Aorta (tissue), 5 donors: ENCODE results near the gene EIF4E2. TPM values are rescaled to one million over a fixed set of nuclear protein-coding genes. Genes with fewer than 3 reads are reported as not detected.
"Not testable (repeated sequence)": the region's sequence is repeated elsewhere in the genome, so short reads cannot be mapped to it uniquely, and the experiment has no call there.

Source experiments
- ATAC-seq: fragments of 200-7000 bp; cut with Tn5 transposase; one replicate; pipeline ENCODE4 v1.9.1; 2022; ENCODE audit warnings: moderate library complexity; ENCODE audit not compliant: low FRiP score
- DNase-seq, 2 donors: peaks; one replicate each; pipeline ENCODE4 v3.0.0-alpha.2; 2020
- H3K27ac ChIP-seq, 2 donors: one replicate each; pipeline ENCODE4 v1.5.1; 2013; ENCODE audit warnings: low read length in 2 of 2, mild to moderate bottlenecking in 2 of 2, moderate library complexity in 2 of 2, control low read depth in 1 of 2, inconsistent platforms in 1 of 2, low read depth in 1 of 2
- H3K27me3 ChIP-seq, 2 donors: one replicate each; pipeline ENCODE4 v1.6.1; 2013; ENCODE audit warnings: control low read depth in 1 of 2, low read length in 1 of 2, mild to moderate bottlenecking in 1 of 2, moderate library complexity in 1 of 2; ENCODE audit not compliant: insufficient read depth in 2 of 2, control insufficient read depth in 1 of 2
- H3K36me3 ChIP-seq, 2 donors: one replicate each; pipeline ENCODE4 v1.6.1; 2013; ENCODE audit warnings: control low read depth in 1 of 2, low read length in 1 of 2, mild to moderate bottlenecking in 1 of 2; ENCODE audit not compliant: insufficient read depth in 2 of 2, control insufficient read depth in 1 of 2
- H3K4me1 ChIP-seq, 2 donors: one replicate each; pipeline ENCODE4 v1.6.1; 2013; ENCODE audit warnings: low read length in 2 of 2, control low read depth in 1 of 2, mild to moderate bottlenecking in 1 of 2, moderate library complexity in 1 of 2; ENCODE audit not compliant: insufficient read depth in 2 of 2, control insufficient read depth in 1 of 2
- H3K4me3 ChIP-seq, 2 donors: one replicate each; pipeline ENCODE4 v1.5.1; 2013; ENCODE audit warnings: low read length in 2 of 2, control low read depth in 1 of 2, mild to moderate bottlenecking in 1 of 2
- H3K9me3 ChIP-seq: one replicate; pipeline ENCODE4 v1.6.1; 2013; ENCODE audit warnings: mild to moderate bottlenecking, low read length; ENCODE audit not compliant: control insufficient read depth
- WGBS, 2 donors: extraction: QIAGEN DNeasy Blood & Tissue Kit; methylation state at CpG; one replicate each; pipeline ENCODE4 v1.1.7; 2013; 5-methylcytosine and 5-hydroxymethylcytosine counted together
- intact Hi-C, 2 donors: fragments of 100-400 bp; cut with DNase I; formaldehyde crosslinking; loops; one replicate each; pipeline versions ENCODE4 v1.14.2 to v1.15.0; 2022
- polyA plus RNA-seq, 2 donors: library from polyadenylated mRNA; stranded (reverse); fragments of 200-250 nt; gene quantifications; one replicate each; pipeline ENCODE4 v1.2.3, GENCODE V29; 2013
- total RNA-seq, 2 donors: library from RNA; stranded (reverse); fragmentation: NEBNext Ultra II Directional; extraction: Animal tissue kit (Norgen Biotek cat#: 25700); gene quantifications; one replicate each; pipeline ENCODE4 v1.2.1, GENCODE V29; 2021
- donor health status: healthy with polysubstance abuse.
- donor health status: Bipolar disorder and iron deficiency.
- donor health status: DM: no; HTN: no; CAD: no.
- donor health status: DM: no; HTN: no; CAD: no.
- donor health status: DM: yes; HTN: yes; CAD: no.

The EIF4E2 gene
- total and polyA plus RNA-seq, 4 donors: 43.9 to 60.7 (median 55.1) TPM

DNA sequence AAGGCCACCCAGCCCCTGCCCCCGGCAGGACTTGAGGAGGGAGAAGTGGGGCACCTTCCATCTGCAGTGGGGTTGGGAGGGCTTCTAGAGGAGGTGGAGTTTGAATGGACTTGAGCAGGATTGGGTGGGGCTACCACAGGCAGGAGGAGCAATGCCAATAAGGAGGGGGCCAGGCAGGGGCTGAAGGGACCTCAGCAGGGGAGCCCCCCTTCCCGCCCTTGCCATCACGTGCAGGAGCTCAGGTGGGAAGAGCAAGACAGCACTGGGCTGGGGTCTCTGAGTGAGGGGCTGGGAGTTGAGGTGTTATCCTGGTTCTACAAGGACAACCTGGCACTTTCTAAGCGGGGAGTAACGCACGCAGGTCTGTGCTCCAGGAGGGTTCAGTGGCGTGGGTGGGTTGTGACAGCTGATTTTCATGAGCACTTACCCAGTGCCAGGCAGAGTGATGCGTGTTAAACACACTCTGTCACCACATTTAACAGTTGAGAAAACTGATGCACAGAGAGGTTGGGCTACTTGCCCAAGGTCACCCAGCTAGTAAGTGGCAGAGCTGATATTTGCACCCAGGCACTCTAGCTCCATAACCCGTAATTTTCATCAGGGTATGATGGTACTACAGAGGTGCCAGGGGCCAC, 19.7 kb upstream of the EIF4E2 start:
- no peak overlapping the region for H3K4me3 ChIP-seq
- H3K4me1 ChIP-seq: no peaks in the 10 kb centered on the region
- no peak overlapping the region for H3K27ac ChIP-seq
- WGBS, 2 donors: 83 to 85% methylated on average over 9 of the region's 9 CpGs
- H3K36me3 ChIP-seq: no peaks in the 10 kb centered on the region
- DNase-seq (peak; percentile 20 to 38), ATAC-seq (no peak)
- intact Hi-C loops: no loop called here
- no peaks in the 10 kb centered on the region for H3K9me3 ChIP-seq
- no peaks in the 10 kb centered on the region for H3K27me3 ChIP-seq

DNA sequence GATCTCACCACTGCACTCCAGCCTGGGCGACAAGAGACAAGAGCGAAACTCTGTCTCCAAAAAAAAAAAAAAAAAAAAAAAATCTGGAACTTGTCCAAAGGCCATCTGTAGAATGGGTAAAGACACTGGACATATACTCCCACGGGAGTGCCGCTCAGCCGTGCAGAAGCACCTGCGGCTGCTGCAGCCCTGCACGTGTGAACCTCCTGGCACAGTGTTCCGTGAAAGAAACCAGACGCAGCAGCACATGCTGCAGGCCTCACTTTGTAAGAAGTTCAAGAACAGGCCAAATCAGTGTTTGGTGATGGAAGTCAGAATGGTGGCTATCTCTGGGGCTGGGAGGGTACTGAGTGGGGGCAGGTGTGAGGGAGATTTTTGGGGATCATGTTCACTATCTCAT, 18.1 kb upstream of the EIF4E2 start:
- Histone ChIP-seq H3K27me3 (no peaks in the 10 kb centered on the region), H3K4me1 (no peaks in the 10 kb centered on the region), H3K27ac (no peak overlapping the region), H3K9me3 (peaks cover 5% of the 10 kb centered on the region), H3K36me3 (no peaks in the 10 kb centered on the region), H3K4me3 (no peak overlapping the region)
- DNase-seq (peak; percentile 3 to 35), ATAC-seq (no peak)
- intact Hi-C loops: no loop called here
- WGBS, 2 donors: 73 to 76% methylated on average over 9 of the region's 9 CpGs

DNA sequence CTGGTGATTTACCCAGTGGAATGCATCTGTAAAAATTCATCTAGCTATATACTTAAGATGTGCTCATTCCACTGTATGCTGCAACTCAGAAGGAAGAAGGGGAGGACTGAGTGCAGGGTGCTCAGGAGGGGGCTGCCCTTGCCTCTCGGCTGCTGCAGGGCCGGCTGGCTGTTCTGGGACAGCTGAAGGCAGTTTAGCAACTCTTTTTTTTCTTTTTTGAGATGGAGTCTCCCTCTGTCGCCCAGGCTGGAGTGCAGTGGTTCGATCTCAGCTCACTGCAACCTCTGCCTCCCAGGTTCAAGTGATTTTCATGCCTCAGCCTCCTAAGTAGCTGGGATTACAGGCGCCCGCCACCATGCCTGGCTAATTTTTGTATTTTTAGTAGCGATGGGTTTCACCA, 17.7 kb upstream of the EIF4E2 start:
- intact Hi-C loops, H3K4me1 ChIP-seq, H3K36me3 ChIP-seq, H3K9me3 ChIP-seq, H3K4me3 ChIP-seq, H3K27ac ChIP-seq, ATAC-seq, H3K27me3 ChIP-seq: not testable (repeated sequence)
- peak in 1 of 2 donors; percentile 27 for DNase-seq
- WGBS, 2 donors: 85 to 88% methylated on average over 7 of the region's 7 CpGs

DNA sequence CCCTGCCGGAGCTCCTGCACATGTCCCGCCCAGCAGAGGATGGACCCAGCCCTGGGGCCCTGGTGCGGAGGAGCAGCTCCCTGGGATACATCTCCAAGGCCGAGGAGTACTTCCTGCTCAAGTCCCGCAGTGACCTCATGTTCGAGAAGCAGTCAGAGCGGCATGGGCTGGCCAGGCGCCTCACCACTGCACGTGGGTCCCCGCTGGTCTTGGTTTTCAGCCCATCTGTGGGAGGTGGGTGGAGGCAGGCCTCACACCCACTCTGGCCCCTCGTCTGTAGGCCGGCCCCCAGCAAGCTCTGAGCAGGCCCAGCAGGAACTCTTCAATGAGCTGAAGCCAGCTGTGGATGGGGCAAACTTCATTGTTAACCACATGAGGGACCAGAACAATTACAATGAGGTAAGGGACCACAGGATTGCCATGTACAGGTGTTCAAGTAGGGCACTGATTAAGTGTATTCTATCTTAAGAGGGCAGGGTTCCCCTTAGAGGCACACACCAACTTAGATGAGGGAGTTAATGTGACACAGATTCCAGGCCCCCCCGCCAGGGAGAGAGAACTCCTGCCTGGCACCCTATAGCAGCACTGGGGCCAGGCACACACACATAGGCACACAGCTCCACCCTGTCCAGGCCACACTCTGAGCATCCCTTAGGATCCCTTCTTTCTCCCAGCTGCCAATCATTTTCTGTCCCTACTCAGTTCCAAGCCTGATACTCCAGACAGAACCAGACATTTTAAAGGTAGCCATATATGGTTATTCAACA, 16.4 kb upstream of the EIF4E2 start:
- Histone ChIP-seq H3K4me3 (no peak overlapping the region), H3K27me3 (no peaks in the 10 kb centered on the region), H3K4me1 (no peaks in the 10 kb centered on the region), H3K9me3 (peaks cover 5% of the 10 kb centered on the region), H3K36me3 (no peaks in the 10 kb centered on the region), H3K27ac (no peak overlapping the region)
- intact Hi-C loops: no loop called here
- ATAC-seq: no peak
- WGBS, 2 donors: 82 to 85% methylated on average over 13 of the region's 13 CpGs
- DNase-seq: peak in 1 of 2 donors; percentile 72

DNA sequence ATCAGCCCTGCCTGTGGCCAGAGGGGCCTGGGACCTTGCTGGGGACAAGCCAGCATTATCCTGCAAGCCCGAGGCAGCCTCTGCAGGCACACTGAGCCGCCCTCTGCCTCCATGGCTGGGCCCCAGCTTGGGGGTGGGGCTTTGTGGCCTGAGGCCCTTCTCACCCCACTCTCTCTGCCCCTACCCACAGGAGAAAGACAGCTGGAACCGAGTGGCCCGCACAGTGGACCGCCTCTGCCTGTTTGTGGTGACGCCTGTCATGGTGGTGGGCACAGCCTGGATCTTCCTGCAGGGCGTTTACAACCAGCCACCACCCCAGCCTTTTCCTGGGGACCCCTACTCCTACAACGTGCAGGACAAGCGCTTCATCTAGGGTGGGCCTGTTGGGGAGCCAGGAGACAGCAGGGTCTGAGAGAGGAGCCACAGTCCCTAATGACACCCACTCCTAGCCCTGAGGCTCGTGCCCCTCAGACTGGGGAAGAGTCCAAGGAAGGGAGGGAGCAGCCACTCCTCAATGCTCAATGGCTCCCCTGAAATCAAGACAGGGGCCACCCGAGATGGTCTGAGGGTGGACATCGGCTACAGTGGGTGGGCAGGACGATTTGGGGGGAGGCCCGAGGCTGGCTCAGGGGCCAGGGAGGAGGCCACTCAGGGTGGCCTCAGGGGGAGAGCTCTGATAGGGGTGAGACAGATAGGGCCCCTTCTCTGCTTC, 15.4 kb upstream of the EIF4E2 start:
- ATAC-seq (no peak), DNase-seq (peak in 1 of 2 donors; percentile 62)
- Histone ChIP-seq H3K27ac (no peak overlapping the region), H3K9me3 (peaks cover 5% of the 10 kb centered on the region), H3K27me3 (no peaks in the 10 kb centered on the region), H3K4me3 (no peak overlapping the region), H3K4me1 (no peaks in the 10 kb centered on the region), H3K36me3 (no peaks in the 10 kb centered on the region)
- 80 to 83% methylated on average over 11 to 14 of the region's 14 CpGs for WGBS, 2 donors
- intact Hi-C loops: no loop called here

DNA sequence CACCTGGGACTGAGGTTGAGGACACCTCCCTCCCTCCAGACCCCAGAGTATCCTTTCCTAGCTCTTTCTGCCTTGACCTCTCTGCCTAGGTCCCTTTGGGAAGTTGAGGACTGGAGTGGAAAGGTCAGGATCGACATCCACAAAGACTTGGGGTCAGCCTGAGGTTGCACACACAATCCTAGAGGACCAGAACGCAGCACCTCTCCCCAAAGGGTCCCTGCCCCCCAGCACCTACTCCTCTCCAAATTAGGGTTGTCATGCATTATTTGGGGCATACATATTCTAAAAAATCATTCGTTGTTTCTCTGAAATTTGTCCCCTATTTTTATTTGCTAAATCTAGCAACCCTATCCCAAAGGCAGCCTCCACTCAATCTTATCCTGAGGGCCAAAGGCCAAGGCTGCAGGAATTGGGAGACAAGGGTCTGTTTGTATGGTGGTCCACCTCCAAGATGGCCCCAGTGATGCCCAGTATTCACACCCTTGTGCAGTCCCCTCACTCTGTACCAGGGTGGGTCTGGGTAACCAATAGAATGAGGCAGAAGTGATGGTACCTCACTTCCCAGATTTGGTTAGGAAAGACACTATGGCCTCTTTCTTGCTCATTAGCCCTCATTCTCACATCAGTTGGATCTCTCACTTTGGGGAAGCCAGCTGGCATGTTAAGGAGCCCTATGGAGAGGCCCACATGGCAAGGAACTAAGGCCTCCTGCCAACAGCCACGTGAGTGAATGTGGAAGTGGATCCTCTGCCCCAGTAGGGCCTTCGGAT, 14.5 kb upstream of the EIF4E2 start:
- Histone ChIP-seq H3K4me3 (no peak overlapping the region), H3K36me3 (no peaks in the 10 kb centered on the region), H3K4me1 (no peaks in the 10 kb centered on the region), H3K9me3 (peaks cover 5% of the 10 kb centered on the region), H3K27me3 (no peaks in the 10 kb centered on the region), H3K27ac (no peak overlapping the region)
- intact Hi-C loops: no loop called here
- ATAC-seq: no peak
- WGBS, 2 donors: 90 to 92% methylated on average over 5 of the region's 5 CpGs
- DNase-seq: peak in 1 of 2 donors; percentile 34

DNA sequence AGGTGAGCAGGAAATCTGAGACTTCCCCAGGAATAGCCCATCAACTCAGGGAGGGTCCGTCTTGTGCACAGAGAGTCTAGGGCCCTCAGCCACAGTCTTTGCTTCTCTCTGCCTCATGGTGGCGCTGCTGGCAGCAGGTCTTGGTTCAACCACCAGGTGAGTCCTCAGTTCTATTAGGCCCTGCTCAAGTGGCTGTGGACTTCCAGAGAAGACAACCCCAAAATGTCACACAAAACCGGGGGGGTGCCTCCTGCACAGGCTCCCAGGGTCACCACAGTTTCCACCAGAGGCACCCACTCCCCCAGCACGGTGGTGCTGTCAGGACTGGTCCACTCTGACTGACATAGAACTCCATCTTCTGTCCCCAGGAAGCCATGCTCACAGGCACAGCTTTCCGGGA, 13.4 kb upstream of the EIF4E2 start:
- DNase-seq (peak in 1 of 2 donors; percentile 55), ATAC-seq (no peak)
- Histone ChIP-seq H3K4me1 (no peaks in the 10 kb centered on the region), H3K27me3 (no peaks in the 10 kb centered on the region), H3K36me3 (no peaks in the 10 kb centered on the region), H3K27ac (no peak overlapping the region), H3K4me3 (no peak overlapping the region), H3K9me3 (peaks cover 5% of the 10 kb centered on the region)
- intact Hi-C loops: no loop called here
- 62 to 66% methylated on average over 5 of the region's 5 CpGs for WGBS, 2 donors

DNA sequence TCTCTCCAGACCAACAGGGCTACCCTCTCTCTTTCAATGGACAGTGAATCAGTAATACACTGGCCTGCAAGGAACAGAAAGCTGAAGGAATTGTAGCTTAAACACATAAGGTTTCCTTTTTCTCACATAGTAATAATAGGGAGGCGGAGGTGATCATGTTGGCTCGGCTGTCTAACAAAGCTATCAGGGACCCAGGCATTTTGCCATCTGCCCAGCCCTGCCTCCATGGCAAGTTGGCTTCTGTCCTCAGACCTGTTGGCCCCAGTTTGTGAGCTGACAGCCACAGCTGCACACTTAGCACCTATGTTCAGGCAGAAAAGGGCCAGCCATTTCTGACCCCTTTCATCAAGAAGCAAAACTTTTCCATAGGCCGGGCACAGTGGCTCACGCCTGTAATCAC, 13.0 kb upstream of the EIF4E2 start:
- Histone ChIP-seq H3K9me3 (peaks cover 5% of the 10 kb centered on the region), H3K27me3 (no peaks in the 10 kb centered on the region), H3K4me1 (no peaks in the 10 kb centered on the region), H3K27ac (no peak overlapping the region), H3K36me3 (no peaks in the 10 kb centered on the region), H3K4me3 (no peak overlapping the region)
- DNase-seq (peak in 1 of 2 donors; percentile 19), ATAC-seq (no peak)
- intact Hi-C loops: no loop called here
- 81 to 87% methylated on average over 4 of the region's 4 CpGs for WGBS, 2 donors
